Measurements from ENCODE around the gene CRTC1.

Gene CRTC1

DNA sequence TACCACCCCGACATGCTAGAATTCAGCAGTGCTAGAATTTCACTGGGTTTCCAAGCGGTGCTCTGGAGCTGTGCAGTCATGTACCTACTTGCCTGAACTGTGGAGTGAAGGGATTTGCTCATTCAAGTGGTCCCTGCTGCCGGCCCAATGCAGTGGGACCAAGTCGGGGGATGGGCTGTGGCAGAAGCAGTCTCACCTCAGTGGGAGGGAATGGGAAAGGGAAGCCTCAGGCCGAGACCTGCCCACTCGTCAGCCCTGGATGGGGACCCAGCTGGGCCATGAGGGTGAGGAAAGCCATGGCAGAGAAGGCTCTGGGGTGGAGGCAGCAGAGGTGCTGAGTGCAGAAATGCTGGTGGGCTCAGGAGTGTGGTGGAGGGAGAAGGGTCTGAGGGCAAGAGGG, 31.7 kb upstream of the CRTC1 start:
- DNase-seq = no peak

DNA sequence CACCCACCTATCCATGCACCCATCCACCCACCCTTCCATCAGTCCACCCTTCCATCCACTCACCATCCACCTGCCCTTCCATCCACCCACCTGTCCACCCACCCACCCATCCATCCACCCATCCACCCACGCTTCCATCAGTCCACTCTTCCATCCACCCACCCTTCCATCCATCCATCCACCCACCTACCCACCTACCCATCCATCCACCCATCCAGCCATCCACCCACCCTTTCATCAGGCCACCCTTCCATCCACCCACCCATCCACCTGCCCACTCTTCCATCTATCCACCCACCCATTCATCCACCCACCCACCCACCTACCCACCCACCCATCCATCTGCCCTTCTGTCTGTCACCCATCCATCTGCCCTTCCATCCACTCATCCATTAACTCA, 29.6 kb upstream of the CRTC1 start:
- no peak for DNase-seq

DNA sequence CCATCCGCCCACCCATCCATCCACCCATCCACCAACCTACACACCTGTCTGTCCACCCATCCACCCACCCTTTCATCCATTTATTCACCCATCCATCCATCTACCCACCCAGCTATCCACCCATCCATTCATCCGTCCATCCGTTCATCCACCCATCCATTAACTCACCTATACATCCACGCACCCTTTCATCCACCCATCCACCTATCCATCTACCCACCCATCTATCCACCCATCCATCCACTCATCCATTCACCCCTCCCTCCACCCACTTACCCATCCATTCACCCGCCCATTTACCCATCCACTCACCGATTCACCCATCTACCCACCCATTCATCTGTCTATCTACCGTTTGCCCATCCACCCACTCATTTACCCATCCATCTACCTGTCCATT, 29.0 kb upstream of the CRTC1 start:
- no peak for DNase-seq

GRCh38 chr19:18655173-18655844, 28.2 kb upstream of the CRTC1 start:
- DNase-seq = no peak

DNA sequence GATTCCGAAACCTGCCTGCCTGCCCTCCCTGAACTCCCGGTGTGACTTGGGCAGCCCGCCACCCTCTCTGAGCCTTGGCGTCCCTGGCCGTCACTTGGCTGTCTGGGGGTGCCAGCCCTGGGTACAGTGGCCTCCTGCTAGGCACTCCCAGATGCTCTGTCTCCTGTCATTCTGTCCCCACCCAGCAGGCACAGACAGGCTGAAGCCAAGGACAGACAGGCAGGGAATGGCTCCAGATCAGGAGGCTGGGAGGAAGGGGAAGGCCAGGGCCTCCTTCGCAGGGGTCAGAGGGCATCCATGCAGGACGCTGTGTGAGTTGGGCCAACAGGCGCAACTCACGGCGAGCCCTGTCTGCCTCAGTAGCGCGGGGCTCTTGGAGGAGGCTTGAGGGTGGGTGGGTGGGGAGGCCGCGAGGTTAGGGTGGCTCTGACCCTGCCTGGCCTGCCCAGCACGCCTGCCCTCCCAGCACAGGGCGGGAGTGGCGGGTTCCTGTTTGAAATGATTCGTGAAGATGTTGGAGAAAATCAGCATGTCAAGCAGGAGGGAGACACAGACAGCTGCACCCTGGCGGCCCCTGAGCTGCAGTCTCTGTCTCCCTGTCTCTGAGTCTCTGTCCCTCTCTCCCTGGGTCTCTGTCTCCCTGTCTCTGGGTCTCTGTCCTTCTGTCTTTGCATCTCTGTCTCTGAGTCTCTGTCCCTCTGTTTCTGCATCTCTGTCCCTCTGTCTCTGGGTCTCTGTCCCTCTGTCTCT, 27.0 kb upstream of the CRTC1 start:
- no peak for DNase-seq

DNA sequence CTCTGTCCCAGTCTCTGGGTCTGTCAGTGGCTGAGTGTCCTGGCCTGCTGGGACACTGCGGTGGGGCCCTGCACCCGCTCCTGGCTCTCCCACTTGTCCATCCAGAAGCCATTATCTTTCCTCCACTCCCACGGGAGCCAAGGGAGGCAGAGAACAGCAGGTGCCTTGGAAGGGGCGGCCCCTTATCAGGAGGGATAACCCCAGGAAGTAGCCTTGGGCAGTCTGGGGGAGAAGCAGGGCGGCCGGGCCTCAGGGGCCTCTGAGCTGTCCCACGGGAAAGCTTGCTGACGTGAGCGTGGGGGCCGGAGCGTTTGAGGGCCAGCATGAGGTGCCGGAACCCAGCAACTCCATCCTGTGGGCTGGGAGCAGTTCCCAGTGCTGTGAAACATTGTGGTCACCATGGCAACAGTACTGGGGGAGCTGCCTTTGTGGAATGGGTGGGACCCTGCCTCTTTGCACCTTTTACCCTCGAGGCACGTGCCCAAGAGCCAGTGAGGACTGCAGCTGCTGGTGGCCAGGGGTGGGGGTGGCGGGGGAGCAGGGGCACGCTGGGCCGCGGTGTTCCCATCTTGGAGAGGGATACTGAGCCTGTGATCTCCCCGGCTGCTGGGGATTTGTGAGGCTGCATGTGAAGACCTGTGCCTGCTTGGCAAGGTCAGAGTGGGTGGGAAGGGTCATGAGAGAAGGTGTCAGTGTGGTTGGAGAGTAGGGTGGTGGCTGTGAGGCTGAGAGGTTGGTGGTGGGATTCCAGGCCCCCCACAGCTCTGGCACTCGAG, 25.7 kb upstream of the CRTC1 start:
- DNase-seq = peak; percentile 57

GRCh38 chr19:18658366-18658855, 25.1 kb upstream of the CRTC1 start:
- DNase-seq = no peak

DNA sequence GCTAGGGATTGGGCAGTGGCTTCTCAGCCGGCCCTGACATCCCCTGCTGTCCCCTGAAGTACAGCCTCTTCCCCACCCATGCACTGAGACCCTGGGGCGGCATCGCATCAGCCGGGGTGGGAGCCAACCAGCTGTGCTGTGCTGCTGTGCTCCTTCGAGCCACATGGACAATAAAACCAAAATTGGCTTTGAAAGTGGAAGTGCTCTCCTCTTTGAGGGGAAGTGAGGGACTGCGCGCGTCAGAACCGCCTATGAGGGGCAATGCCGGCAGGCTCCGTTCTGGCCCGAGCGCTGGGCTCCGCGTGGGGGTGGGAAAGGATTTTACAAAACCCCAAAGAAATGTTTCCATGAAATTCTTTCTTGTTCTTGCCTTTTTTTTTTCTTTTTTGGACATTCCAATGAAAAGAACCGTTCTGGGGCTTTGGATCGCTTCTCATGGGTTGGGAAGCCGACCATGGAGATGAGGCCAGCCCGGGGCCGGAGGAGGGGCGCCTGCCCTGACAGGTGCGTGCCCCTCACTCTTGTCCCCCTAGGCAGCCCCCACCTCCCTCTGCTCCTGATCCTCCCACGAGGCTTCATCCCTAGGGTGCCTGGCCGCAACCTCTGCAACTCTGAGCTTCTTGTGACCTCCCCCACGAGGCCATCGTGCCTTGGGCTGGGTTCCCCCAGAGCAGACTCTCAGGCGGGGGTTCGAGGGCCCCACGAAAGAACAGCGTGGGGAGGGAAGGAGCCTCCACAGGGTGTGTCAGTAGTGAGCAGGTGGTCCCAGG, 24.0 kb upstream of the CRTC1 start:
- no peak for DNase-seq

- no peak for DNase-seq
Observed at GRCh38 chr19:18660051-18660910, 23.2 kb upstream of the CRTC1 start.

DNA sequence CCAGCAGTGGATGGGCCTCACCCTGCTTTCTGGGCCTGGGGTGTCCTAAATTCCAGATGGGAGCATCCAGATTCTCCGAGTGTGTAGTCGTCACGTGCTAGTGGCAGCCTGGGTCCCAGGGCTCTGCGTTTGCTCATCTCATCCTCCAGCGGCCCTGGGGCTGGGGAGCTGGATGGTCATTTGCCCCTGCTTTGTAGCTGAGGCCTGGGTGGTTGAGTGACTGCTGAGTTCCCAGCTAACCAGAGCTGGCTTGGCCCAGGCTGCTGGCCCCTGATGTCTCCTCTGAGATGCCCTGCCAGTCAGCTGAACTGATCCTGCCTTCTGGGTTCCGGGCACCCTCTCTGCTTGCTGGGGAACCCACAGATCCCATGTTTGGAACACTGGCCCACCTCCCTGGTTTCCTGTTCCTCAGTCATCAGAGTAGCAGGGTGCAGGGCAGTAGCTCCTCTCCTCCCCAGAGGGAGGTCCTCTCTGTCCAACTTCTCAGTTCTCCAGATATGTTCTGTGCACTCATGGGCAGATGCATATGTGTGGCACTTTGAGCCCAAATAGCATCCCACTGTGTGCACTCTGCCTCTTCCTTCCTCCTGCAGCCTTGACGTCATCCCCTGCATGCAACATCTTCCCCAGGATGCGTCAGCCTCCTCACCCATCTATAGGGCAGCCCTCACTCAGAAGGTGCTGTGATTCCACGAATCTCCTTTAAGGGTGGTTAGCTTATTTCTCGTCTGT, 22.4 kb upstream of the CRTC1 start:
- DNase-seq = no peak

DNA sequence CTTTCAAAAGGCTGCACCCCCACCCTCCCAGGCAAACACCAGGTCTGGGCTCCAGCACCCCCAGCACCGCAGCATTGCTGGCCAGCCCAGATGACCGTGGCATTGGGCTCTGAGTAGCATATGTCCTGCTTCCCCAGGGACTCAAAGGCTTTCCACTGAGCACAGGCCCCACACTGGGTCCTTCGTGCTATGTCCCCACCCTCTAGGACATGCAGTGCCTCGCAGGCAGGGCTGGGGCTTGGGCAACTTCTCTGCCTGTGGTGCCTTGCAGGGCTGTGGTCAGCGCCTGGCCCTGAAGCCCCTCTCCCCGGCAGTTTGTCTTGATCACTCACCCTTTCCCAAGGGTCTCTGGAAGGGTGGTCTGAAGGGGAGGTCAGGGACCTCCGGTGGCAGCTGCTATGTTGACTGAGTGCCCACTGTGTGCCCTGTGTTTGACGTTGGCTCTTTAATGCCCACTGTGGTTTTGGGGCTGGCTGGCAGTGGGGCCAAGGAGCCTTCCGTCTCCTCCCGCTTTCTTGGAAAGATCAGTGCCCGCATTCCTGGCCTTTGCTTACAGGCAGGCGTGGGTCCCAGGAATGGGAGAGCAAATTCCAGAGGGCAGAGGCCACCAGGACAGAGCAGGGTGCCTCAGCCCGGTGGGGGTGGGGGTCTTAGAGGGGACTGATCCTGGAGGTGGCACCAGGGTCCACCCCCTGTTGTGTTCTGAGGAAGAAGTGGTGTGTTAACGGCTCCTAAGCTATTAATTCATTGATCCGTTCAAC, 20.3 kb upstream of the CRTC1 start:
- DNase-seq = no peak

GRCh38 chr19:18663940-18664530, 19.4 kb upstream of the CRTC1 start:
- DNase-seq = no peak

DNA sequence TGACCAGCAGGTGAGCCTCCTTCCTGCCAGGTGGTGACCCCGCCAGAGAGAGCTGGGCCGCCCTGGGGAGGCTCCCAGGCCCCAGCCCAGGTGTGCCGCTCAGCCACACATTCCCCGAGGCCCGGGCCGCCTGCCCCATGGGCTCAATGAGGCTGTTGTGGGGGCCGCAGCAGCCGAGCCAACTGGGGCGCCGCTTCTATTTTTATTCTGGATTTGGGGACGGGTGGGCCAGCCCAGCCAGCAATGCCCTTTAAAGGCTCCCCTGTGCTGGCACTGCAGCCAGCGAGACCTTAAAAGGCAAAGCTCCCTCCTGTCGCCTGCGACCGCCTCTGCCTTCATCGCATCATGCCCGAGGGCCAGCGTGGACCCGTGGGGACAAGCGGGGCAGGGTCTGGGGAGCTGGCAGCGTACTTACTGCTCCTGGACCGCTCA, 17.7 kb upstream of the CRTC1 start:
- no peak for DNase-seq

DNA sequence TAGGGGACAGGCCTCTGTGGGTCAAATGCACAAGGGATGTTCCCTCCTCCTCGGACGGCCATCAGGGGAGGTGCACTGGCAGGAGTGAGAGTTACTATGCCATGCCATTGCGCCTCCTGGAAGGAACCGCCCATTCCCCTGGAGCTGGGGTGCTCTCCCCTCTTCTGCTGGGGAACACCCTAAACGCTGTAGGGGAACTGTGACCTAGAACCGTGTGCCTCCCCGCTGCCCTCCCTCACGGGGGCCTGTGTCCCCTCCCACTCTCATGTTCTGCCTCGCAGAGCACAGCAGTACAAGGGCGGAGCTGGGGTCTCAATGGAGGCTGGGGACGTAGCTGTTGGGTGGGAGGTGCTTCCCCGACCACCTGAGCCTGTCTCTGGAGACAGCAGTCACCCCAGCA, 17.2 kb upstream of the CRTC1 start:
- no peak for DNase-seq

DNA sequence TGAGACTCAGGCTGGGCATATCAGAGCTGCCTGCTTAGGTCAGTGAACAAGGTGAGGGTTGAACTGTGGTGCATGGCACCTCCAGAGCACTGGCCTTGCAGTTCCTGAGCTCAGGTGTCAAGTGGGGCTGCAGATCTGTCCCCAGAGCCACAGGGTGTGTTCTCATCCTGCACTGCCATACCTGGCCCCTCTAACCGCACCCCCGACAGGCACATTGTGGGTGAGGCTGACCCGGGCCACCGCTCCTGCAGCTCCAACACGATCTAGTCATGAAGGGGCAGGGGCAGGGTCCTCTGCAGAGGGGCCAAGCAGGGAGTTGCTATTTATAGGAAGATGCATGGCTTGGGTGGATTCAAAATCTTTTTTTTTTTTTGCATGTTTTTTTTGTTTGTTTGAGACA, 16.7 kb upstream of the CRTC1 start:
- DNase-seq = no peak

DNA sequence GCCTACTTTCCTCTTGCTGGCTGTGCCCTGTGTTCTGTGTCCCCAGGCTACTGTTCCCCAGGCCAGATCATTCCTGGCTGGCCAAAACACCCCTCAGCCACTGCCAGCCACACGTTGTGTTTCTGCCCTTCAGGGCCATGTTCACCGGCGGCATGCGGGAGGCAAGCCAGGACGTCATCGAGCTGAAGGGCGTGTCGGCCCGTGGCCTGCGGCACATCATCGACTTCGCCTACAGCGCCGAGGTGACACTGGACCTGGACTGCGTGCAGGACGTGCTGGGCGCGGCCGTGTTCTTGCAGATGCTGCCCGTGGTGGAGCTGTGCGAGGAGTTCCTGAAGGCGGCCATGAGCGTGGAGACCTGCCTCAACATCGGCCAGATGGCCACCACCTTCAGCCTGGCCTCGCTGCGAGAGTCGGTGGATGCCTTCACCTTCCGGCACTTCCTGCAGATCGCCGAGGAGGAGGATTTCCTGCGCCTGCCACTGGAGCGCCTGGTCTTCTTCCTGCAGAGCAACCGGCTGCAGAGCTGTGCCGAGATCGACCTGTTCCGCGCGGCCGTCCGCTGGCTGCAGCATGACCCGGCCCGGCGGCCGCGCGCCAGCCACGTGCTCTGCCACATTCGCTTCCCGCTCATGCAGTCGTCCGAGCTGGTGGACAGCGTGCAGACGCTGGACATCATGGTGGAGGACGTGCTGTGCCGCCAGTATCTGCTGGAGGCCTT, 15.8 kb upstream of the CRTC1 start:
- no peak for DNase-seq

- no peak for DNase-seq
Observed at GRCh38 chr19:18668252-18668631, 15.2 kb upstream of the CRTC1 start.

- DNase-seq = no peak
Observed at GRCh38 chr19:18668744-18669523, 14.5 kb upstream of the CRTC1 start.

DNA sequence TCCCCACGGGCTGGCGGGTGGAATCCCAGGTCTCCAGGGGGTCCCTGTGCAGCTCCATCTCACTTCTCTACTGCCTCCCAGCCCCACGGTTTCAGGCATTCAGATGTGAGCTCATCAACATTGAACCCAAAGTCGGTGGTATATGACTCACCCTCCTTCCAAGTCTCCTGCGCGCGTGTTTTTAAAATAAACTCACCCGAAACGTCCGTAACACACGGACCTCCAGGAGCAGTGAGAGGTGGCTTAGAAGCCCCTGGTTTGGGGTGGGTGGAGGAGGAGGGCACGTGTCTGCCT, 14.0 kb upstream of the CRTC1 start:
- peak; percentile 35 for DNase-seq

Measured in fibroblast of upper back skin (primary cell).